ENCODE data around the gene DOLK.
A peak's percentile ranks its signal among the peaks of the same experiment; 100 is the strongest.

Gene DOLK

GRCh38 chr9:128933731-128934130, 13.7 kb downstream of the DOLK start:
- no peak for DNase-seq (ENCODE audit: low read depth in 2 of 2)

GRCh38 chr9:128929560-128929959, 17.8 kb downstream of the DOLK start:
- no peak for DNase-seq (ENCODE audit: low read depth in 2 of 2)

- DNase-seq (ENCODE audit: low read depth in 2 of 2) = no peak
Observed at GRCh38 chr9:128928624-128929023, 18.8 kb downstream of the DOLK start.

GRCh38 chr9:128927731-128928411, 19.5 kb downstream of the DOLK start:
- DNase-seq (ENCODE audit: low read depth in 2 of 2) = peak in 1 of 2 donors; percentile 24

- no peak for DNase-seq (ENCODE audit: low read depth in 2 of 2)
Observed at GRCh38 chr9:128923493-128923883, 23.9 kb downstream of the DOLK start.

- no peak for DNase-seq (ENCODE audit: low read depth in 2 of 2)
Observed at GRCh38 chr9:128921881-128922763, 25.3 kb downstream of the DOLK start.

- no peak for DNase-seq (ENCODE audit: low read depth in 2 of 2)
Observed at GRCh38 chr9:128920381-128921058, 26.9 kb downstream of the DOLK start, which contains the start of gene PHYHD1. Gene PHYHD1, plus strand, starts transcription at chr9:128920982. Its CDS starts 1,342 bp downstream, at chr9:128922324.

- no peak for DNase-seq (ENCODE audit: low read depth in 2 of 2)
Observed at GRCh38 chr9:128919402-128920089, 27.9 kb downstream of the DOLK start.

- DNase-seq (ENCODE audit: low read depth in 2 of 2) = no peak
Observed at GRCh38 chr9:128918921-128919320, 28.5 kb downstream of the DOLK start.

GRCh38 chr9:128917151-128917849, 30.1 kb downstream of the DOLK start:
- DNase-seq (ENCODE audit: low read depth in 2 of 2) = no peak

GRCh38 chr9:128916745-128917144, 30.7 kb downstream of the DOLK start:
- no peak for DNase-seq (ENCODE audit: low read depth in 2 of 2)

GRCh38 chr9:128916204-128916603, 31.2 kb downstream of the DOLK start:
- no peak for DNase-seq (ENCODE audit: low read depth in 2 of 2)

GRCh38 chr9:128913995-128914772, 33.2 kb downstream of the DOLK start:
- DNase-seq (ENCODE audit: low read depth in 2 of 2) = no peak

GRCh38 chr9:128913048-128913900, 34.1 kb downstream of the DOLK start:
- DNase-seq (ENCODE audit: low read depth in 2 of 2) = no peak

GRCh38 chr9:128912270-128912853, 35.0 kb downstream of the DOLK start:
- no peak for DNase-seq (ENCODE audit: low read depth in 2 of 2)

GRCh38 chr9:128911529-128912035, 35.8 kb downstream of the DOLK start:
- no peak for DNase-seq (ENCODE audit: low read depth in 2 of 2)

- DNase-seq (ENCODE audit: low read depth in 2 of 2) = no peak
Observed at GRCh38 chr9:128910906-128911305, 36.5 kb downstream of the DOLK start.

GRCh38 chr9:128909859-128910258, 37.5 kb downstream of the DOLK start:
- DNase-seq (ENCODE audit: low read depth in 2 of 2) = no peak

GRCh38 chr9:128908372-128908771, 39.0 kb downstream of the DOLK start:
- DNase-seq (ENCODE audit: low read depth in 2 of 2) = no peak
